NCI-H2227 (cell line): ENCODE data around the gene CLCN4.

Source experiments
- DNase-seq: peaks from one replicate; lab custom pipeline; 2025; ENCODE audit not compliant: unreplicated experiment; lab: John Stamatoyannopoulos, UW

CLCN4 gene

DNA sequence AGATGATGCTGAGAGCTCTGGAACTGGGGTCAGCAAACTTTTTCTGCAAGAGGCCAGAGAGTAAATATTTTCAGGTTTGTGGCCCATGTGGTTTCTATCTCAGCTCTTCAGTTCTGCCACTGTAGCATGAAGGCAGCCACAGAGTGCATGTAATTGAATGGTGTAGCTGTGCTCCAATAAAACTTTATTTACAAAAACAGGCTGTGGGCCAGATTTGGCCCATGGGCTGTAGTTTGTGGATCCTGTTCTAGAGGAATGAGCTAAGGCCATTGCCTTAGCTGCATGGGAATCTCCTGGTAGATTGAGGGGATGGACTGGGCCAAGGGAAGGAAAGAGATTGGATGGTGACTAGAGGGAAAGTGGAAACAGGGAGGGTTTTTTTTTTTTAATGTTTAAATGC lies 36.8 kb downstream of the CLCN4 start:
- DNase-seq: no peak

- no peak for DNase-seq
These were observed 38.6 kb downstream of the CLCN4 start for GRCh38 chrX:10195425-10195824.

- no peak for DNase-seq
These were observed 39.2 kb downstream of the CLCN4 start for GRCh38 chrX:10195947-10196346.

DNA sequence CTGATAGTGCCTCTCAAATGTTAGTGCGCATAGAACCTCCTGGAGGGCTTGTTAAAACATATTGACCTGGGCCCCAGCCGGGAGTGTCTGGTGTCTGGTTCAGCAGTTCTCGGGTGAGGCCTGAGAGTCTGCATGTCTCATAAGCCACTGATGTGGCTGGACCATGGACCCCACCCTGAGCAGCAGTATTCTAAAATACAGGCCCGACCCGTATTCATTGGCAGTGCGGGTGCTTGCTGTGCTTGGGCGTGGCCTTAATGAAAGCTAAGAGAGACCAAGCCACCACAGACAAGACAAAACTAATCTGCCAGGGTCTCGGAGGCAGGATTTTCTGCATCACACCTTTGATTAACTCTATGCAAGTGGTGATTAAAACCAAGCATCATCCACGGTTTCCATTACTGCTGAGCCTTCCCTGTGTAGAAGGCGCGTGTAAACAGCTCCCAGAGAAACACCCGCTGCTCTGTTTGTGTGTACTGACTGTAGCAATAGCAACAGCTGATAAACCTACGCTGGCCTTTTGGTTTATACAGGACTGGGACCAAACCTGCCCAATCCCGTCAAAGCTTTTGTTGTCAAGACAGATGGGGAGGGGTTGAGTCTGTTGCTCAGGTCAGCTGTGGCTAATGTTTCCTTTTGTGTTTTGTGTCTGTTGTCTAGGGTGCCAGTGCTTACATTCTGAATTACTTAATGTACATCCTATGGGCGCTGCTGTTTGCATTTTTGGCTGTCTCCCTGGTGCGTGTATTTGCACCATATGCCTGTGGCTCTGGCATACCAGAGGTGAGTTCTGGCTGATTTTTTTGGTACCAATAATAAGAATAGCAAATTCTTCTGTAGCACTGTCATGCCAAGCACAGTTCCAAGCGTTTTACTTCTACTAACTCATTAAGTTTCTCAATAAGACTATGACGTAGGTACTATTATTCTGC lies 40.8 kb downstream of the CLCN4 start:
- peak; percentile 74 for DNase-seq

- no peak for DNase-seq
These were observed 41.5 kb downstream of the CLCN4 start for GRCh38 chrX:10198254-10198653.

DNA sequence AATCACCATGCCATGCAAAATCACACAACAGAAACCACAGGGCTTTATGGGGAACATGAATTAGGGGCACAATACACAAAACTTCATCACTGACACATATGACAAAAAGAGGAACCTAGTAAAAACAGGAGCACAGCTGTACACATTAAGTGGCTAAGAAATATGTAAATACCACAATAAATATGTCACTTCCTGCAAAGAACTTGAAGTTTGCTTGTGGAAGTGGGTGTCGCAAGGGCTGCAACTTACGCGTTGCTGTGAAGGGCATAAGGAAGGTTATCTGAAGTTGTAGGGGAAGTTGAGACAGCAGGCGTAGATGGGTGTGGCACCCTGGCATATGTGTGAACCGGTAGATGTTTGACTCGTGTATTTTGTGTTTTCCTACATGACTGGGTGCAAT lies 42.4 kb downstream of the CLCN4 start:
- DNase-seq: no peak

DNA sequence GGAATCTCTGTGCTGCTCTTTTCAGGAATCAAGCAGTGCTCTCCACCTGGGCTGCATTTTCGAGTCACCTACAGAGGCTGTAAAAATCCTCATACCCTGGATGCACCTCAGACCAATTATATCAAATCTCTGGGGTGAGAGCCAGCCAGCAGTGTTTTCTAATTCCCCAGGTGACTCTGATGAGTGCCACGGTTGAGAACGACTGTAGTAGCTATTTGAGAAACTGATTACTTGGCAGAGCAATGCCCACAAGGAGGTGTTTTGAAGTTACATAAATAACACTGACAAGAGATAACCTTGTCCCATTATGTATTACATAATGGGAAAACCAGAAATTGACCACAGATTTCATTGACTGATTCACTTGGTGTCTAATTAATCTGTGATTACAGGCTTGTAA lies 46.8 kb downstream of the CLCN4 start:
- DNase-seq: no peak

DNA sequence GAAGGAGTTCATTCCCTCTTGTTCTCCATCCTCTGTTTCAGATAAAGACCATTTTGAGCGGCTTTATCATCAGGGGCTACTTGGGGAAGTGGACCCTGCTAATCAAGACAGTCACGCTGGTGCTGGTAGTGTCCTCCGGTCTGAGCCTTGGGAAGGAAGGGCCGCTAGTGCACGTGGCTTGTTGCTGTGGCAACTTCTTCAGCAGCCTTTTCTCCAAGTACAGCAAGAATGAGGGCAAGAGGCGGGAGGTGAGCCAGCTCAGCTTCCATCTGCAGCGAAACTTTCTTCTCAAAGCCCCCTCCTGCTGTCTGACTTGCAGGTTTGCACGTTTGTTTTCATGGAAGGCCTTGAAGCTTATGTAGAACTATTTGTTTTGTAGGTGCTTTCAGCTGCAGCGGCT lies 49.5 kb downstream of the CLCN4 start:
- no peak for DNase-seq

DNA sequence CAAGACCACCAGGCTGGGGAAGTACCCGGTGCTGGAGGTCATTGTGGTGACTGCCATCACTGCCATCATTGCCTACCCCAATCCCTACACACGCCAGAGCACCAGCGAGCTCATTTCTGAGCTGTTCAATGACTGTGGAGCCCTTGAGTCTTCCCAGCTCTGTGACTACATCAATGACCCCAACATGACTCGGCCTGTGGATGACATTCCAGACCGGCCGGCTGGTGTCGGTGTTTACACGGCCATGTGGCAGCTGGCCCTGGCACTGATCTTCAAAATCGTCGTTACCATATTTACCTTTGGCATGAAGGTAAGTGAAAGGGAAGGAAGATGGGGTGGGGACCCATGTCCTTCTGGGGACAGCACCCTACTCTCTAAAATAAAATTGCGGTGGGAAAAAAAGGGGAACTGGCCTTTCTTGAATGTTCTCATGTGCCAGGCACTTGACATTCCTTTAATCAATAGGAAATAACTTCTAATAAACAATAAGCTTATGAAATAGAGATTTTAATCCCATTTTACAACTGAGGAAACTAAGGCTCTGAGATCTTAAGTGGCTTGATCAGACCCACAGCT lies 51.6 kb downstream of the CLCN4 start:
- no peak for DNase-seq

DNA sequence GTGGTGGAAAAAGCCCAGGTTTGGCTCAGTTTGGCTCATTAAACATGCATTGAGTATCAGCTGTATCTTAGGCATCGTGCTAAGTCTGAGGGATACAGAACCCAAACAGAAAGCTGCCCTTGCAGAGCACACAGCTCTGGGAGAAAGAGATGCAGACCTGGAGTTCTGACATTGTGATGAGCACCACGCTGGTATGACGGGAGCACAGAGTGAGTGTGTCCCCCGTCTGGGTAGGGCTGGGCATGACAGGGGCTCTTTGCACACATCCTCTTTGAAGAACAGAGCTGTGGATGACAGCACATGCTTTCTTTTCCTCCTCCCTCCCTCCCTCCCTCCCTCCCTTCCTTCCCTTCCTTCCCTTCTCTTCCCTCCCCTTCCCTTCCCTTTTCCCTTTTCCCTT lies 52.2 kb downstream of the CLCN4 start:
- no peak for DNase-seq

DNA sequence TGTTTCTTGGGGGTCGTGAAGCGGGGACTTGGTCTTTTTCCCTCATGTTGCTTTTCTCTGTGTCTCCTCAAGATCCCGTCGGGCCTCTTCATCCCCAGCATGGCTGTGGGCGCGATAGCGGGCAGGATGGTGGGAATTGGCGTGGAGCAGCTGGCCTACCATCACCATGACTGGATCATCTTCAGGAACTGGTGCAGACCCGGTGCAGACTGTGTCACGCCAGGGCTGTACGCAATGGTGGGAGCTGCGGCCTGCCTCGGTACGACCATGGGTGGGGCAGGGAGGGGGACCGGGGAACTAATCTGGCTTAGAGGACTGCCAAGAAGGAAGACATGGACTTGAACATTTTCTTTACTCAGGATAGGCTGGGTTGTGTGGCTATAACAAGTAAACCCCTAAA lies 55.6 kb downstream of the CLCN4 start:
- DNase-seq: no peak

DNA sequence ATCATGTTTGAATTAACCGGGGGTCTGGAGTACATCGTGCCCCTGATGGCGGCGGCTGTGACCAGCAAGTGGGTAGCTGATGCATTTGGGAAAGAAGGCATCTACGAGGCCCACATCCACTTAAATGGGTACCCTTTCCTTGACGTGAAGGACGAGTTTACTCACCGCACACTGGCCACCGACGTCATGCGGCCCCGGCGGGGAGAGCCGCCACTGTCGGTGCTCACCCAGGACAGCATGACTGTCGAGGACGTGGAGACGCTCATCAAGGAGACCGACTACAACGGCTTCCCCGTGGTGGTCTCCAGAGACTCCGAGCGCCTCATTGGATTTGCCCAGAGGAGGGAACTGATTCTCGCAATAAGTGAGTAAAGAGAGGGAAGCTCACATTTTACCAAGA lies 56.9 kb downstream of the CLCN4 start:
- no peak for DNase-seq

- peak; percentile 50 for DNase-seq
These were observed 59.4 kb downstream of the CLCN4 start for GRCh38 chrX:10216208-10216607.

DNA sequence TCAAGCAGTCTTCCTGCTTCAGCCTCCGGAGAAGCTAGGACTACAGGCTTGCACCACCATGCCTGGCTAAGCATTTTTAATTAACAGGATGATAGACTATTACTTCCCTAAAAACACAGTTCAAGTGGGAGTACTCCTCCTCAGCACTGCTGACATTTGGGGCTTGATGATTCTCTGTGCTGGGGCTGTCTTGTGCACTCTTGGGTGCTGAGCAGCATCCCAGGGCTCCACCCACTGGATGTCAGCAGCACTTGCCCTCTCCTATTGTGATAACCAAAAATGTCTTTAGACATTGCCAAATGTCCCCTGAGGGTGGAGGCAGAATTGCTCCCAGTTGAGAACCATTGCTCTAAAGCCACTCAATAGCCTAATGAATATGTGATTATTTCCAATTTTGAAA lies 60.4 kb downstream of the CLCN4 start:
- no peak for DNase-seq

- no peak for DNase-seq
These were observed 64.9 kb downstream of the CLCN4 start for GRCh38 chrX:10221651-10222050.

GRCh38 chrX:10223276-10223675 lies 66.5 kb downstream of the CLCN4 start:
- DNase-seq: no peak

- no peak for DNase-seq
These were observed 67.0 kb downstream of the CLCN4 start for GRCh38 chrX:10223781-10224180.

DNA sequence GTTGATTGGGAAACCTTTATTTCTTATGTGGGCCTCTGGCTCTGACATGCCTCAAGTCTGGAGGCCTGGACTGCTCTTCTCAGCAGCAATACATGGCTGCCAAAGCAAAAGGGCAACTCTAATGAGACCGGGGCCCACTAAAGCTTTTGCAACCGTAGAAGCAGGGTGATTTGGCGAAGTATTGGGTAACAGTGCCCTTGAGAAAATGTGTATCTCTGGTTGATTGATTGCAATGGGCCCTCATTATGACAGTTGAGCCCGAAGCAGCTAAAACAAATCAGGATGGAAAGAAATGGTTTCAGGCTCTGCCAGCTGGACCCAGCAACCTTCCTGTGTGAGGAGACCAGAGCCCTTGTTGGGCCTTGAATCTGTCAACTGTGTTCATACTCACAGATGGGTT lies 73.4 kb downstream of the CLCN4 start:
- no peak for DNase-seq

DNA sequence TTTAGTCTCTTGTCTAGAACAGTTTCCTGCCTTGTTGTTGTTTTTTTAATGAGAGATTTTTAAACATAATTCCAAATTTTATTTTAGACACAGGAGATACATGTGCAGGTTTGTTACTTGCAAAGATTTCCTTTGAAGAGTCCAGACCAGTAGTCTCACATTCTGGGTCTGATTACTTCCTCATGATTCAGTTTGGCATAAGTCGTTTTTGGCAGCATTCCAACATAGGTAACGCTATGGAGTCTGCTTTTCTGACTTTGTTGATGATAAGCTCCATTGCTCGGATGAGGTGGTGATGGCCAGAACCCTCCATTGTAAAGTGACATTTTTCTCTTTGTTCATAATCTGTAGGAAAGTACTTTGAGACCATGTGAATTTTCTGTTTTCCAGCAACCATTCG lies 74.7 kb downstream of the CLCN4 start:
- DNase-seq: no peak

- DNase-seq: peak; percentile 12
These were observed 76.4 kb downstream of the CLCN4 start for GRCh38 chrX:10233173-10233572.

- no peak for DNase-seq
These were observed 76.9 kb downstream of the CLCN4 start for GRCh38 chrX:10233696-10234095.

DNA sequence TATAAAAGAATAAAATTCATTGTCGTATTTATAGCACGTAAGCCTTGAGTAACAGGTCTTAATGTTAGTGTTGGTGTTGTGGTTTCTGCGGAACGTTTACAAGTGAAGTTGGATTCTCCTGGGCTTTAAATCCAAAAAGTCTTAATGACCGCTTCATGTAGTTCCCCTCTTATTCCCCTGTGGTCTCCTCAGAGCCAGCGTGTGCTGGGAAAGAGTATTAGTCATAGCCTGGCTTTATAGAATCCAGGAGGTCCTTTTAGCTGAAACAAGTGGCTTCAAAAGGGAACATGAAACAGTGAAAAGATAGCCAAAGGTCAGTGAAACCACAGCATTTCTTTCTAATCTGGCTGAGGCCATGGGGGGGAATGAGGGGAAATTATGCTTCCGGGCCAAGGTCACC lies 79.1 kb downstream of the CLCN4 start:
- no peak for DNase-seq

- DNase-seq: no peak
These were observed 80.5 kb downstream of the CLCN4 start for GRCh38 chrX:10237241-10237640.
